HG03520 (cell line): Measurements from ENCODE around the gene CTSZ.
"Not testable (repeated sequence)": the region's sequence is repeated elsewhere in the genome, so short reads cannot be mapped to it uniquely, and the experiment has no call there.

ENCODE experiments used
- ATAC-seq: cut with Tn5 transposase; IDR thresholded peaks from one replicate; pipeline ENCODE4 v1.9.1; 2021; ENCODE audit warnings: mild to moderate bottlenecking, moderate library complexity; ENCODE audit not compliant: unreplicated experiment

The CTSZ gene

DNA sequence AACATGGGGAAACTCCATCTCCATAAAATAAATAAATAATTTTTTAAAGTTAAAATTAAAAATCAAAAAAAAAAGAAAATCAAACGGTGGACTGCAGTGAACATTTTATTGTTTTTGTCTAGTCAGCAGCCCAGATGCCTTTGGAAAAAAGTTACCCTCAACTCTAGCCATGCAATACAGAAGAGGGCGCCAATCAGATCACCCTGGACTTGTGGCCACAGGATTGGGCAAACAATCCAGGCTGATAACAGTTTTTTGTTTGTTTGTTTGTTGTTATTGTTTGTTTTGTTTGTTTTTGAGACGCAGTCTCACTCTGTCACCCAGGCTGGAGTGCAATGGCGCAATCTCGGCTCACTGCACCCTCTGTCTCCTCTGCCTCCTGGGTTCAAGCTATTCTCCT is 56.5 kb downstream of the CTSZ start:
- no peak for ATAC-seq

DNA sequence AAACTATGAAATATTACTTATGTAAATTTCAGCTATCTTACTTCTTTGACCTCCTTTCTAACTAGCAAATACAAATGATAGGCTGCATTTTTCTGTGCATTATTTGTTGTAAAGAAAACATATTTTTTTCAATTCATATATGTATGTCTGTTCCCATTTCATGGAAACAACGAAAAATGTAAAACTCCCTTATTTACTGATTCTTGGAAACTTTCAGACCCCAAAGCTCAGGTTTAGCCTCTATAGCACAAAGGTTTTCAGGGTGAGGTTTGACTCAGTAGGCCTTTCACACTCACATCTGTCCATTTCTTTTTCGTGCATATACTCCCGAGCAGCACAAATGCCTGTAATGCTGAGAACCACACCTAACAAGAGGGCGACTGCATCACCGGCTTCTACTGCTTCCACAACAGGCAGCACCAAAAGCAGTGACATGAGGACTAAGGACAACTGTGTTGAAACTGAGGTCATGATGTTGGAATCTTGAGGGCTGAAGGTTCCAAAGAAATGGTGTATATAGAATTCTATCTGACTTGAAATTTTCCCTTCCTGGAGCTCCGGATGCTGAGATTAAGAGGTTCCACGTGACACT is 59.2 kb downstream of the CTSZ start:
- ATAC-seq: not testable (repeated sequence)

DNA sequence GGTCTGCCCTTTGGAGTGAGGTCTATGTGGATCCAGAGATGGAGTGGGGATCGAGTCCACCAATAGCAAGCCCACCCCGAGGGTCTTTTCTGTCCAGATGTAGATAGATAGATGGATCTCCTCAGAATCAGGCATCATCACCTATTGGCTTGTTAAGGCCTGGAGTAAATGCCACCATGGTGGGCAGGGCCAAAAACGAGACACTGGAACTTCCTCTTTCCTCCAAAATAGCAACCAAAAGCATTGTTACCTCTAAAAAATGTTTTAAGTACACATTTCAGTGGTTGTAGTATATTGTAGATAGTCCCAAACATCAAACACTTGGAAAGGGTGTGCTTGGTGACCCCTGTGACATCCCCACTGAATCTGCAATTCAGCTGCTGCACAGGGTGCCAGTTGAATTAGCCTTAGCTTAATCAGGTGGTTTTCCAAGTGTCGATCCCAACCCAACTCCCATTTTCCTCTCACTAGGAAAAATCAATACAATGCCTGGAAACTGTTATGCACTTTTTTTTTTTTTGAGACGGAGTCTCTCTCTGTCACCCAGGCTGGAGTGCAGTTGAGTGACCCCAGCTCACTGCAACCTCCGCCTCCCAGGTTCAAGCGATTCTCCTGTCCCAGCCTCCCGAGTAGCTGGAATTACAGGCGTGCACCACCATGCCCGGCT is 61.0 kb downstream of the CTSZ start:
- ATAC-seq: no peak
